HepG2 (cell line): ENCODE measurements around the gene CD244. TPM values are rescaled to one million over a fixed set of nuclear protein-coding genes. Genes with fewer than 3 reads are reported as not detected.

Experiments used
- polyA plus RNA-seq, 8 experiments: library from polyadenylated mRNA; depleted of rRNA in 3 of 8; stranded (reverse) in 7 of 8; unstranded in 1 of 8; fragments of >200 nt; fragmentation: Illumina TruSeq in 4 of 8; extraction: Trizol in 4 of 8; gene quantifications; 2 replicates each; pipeline versions ENCODE4 v1.2.1 to v1.2.3, GENCODE V29; 2011 to 2016; ENCODE audit warnings: low read depth in 4 of 8, missing spikeins in 1 of 8, mixed read lengths in 1 of 8; ENCODE audit not compliant: insufficient read depth in 1 of 8
- total RNA-seq, 5 experiments: library from RNA; depleted of rRNA; stranded (reverse); fragments of >200 nt; fragmentation: Illumina TruSeq; extraction: Trizol; gene quantifications; 2 replicates each; pipeline ENCODE4 v1.2.3, GENCODE V29; 2016; ENCODE audit warnings: low read depth in 1 of 5

Gene CD244
- total and polyA plus RNA-seq, 2 of the 13 experiments (the other 11 are each of a cell fraction or from before 2014, with no cell fraction given): 0.09 TPM; not detected in 1

Other genes starting within 250 kb of the CD244 start
- not detected in 2 replicates for gene SLAMF1, start 215.8 kb downstream of the CD244 start, total RNA-seq (2016; rRNA removed; fragmentation: Illumina TruSeq; extraction: Trizol)
- gene SLAMF1, start 215.8 kb downstream of the CD244 start, polyA plus RNA-seq (2011; rRNA removed): not detected in 2 replicates
- gene CD48, start 151.1 kb downstream of the CD244 start, total RNA-seq (2016; rRNA removed; fragmentation: Illumina TruSeq; extraction: Trizol): not detected in 2 replicates
- gene CD48, start 151.1 kb downstream of the CD244 start, polyA plus RNA-seq (2011; rRNA removed): not detected in 2 replicates
- not detected in 2 replicates for gene SLAMF7, start 123.6 kb downstream of the CD244 start, total RNA-seq (2016; rRNA removed; fragmentation: Illumina TruSeq; extraction: Trizol)
- gene SLAMF7, start 123.6 kb downstream of the CD244 start, polyA plus RNA-seq (2011; rRNA removed): not detected in 2 replicates
- not detected in 2 replicates for gene LY9, start 66.7 kb downstream of the CD244 start, total RNA-seq (2016; rRNA removed; fragmentation: Illumina TruSeq; extraction: Trizol)
- gene LY9, start 66.7 kb downstream of the CD244 start, polyA plus RNA-seq (2011; rRNA removed): not detected in 2 replicates
- not detected in 2 replicates for gene ITLN1, start 22.3 kb upstream of the CD244 start, total RNA-seq (2016; rRNA removed; fragmentation: Illumina TruSeq; extraction: Trizol)
- not detected in 2 replicates for gene ITLN1, start 22.3 kb upstream of the CD244 start, polyA plus RNA-seq (2011; rRNA removed)
- gene ITLN2, start 91.9 kb upstream of the CD244 start, total RNA-seq (2016; rRNA removed; fragmentation: Illumina TruSeq; extraction: Trizol): not detected in 2 replicates
- gene ITLN2, start 91.9 kb upstream of the CD244 start, polyA plus RNA-seq (2011; rRNA removed): not detected in 2 replicates
- gene F11R, start 158.3 kb upstream of the CD244 start, total RNA-seq (2016; rRNA removed; fragmentation: Illumina TruSeq; extraction: Trizol): 41.4 and 95.8 TPM in 2 replicates
- gene F11R, start 158.3 kb upstream of the CD244 start, polyA plus RNA-seq (2011; rRNA removed): 105 and 145 TPM in 2 replicates
- gene TSTD1, start 176.1 kb upstream of the CD244 start, total RNA-seq (2016; rRNA removed; fragmentation: Illumina TruSeq; extraction: Trizol): 0.31 TPM in 1 of 2 replicates, not detected in the other
- gene TSTD1, start 176.1 kb upstream of the CD244 start, polyA plus RNA-seq (2011; rRNA removed): 0.15 TPM in 1 of 2 replicates, not detected in the other
- gene USF1, start 183.1 kb upstream of the CD244 start, total RNA-seq (2016; rRNA removed; fragmentation: Illumina TruSeq; extraction: Trizol): 32.2 and 39.4 TPM in 2 replicates
- gene USF1, start 183.1 kb upstream of the CD244 start, polyA plus RNA-seq (2011; rRNA removed): 26.9 and 40.0 TPM in 2 replicates
- gene ARHGAP30, start 207.0 kb upstream of the CD244 start, total RNA-seq (2016; rRNA removed; fragmentation: Illumina TruSeq; extraction: Trizol): 0.20 TPM in 1 of 2 replicates, not detected in the other
- 0.13 and 0.17 TPM in 2 replicates for gene ARHGAP30, start 207.0 kb upstream of the CD244 start, polyA plus RNA-seq (2011; rRNA removed)
- 12.3 and 12.4 TPM in 2 replicates for gene NECTIN4, start 226.7 kb upstream of the CD244 start, total RNA-seq (2016; rRNA removed; fragmentation: Illumina TruSeq; extraction: Trizol)
- 5.9 and 9.2 TPM in 2 replicates for gene NECTIN4, start 226.7 kb upstream of the CD244 start, polyA plus RNA-seq (2011; rRNA removed)
- 2.9 and 4.0 TPM in 2 replicates for gene KLHDC9, start 235.5 kb upstream of the CD244 start, total RNA-seq (2016; rRNA removed; fragmentation: Illumina TruSeq; extraction: Trizol)
- gene KLHDC9, start 235.5 kb upstream of the CD244 start, polyA plus RNA-seq (2011; rRNA removed): 2.6 and 2.9 TPM in 2 replicates